H9 (cell line): Measurements from ENCODE around the gene PSMB5. TPM values are rescaled to one million over a fixed set of nuclear protein-coding genes. Genes with fewer than 3 reads are reported as not detected.

Experiments
- DNase-seq: peaks from one replicate; pipeline ENCODE4 v3.0.0-alpha.2; 2017
- H2AFZ ChIP-seq: one replicate; pipeline ENCODE4 v1.6.1; 2013; ENCODE audit warnings: mild to moderate bottlenecking, low read length, control low read depth, moderate library complexity
- H2AK5ac ChIP-seq: 2 replicates; pipeline ENCODE4 v1.6.1; 2013; ENCODE audit warnings: low read length, control low read depth, mixed read lengths; ENCODE audit not compliant: insufficient read length
- H2BK120ac ChIP-seq: one replicate; pipeline ENCODE4 v1.6.1; 2013; ENCODE audit warnings: low read depth, mild to moderate bottlenecking, low read length, control low read depth, inconsistent platforms; ENCODE audit not compliant: poor library complexity, severe bottlenecking
- H2BK12ac ChIP-seq: 2 replicates; pipeline ENCODE4 v1.6.1; 2013; ENCODE audit warnings: low read length, control low read depth, mixed read lengths, low read depth; ENCODE audit not compliant: insufficient read length
- H2BK15ac ChIP-seq: 2 replicates; pipeline ENCODE4 v1.6.1; 2013; ENCODE audit warnings: low read depth, low read length, control low read depth
- H2BK20ac ChIP-seq: one replicate; pipeline ENCODE4 v1.6.1; 2013; ENCODE audit warnings: low read depth, mild to moderate bottlenecking, low read length, control low read depth, inconsistent platforms; ENCODE audit not compliant: poor library complexity, severe bottlenecking
- H2BK5ac ChIP-seq: 2 replicates; pipeline ENCODE4 v1.6.1; 2013; ENCODE audit warnings: low read length, control low read depth, mixed read lengths; ENCODE audit not compliant: insufficient read length
- H3K14ac ChIP-seq: 2 replicates; pipeline ENCODE4 v1.6.1; 2013; ENCODE audit warnings: low read length, control low read depth; ENCODE audit not compliant: insufficient read depth
- H3K18ac ChIP-seq: 2 replicates; pipeline ENCODE4 v1.6.1; 2013; ENCODE audit warnings: low read depth, mild to moderate bottlenecking, mixed read lengths, low read length, control low read depth; ENCODE audit not compliant: insufficient read length
- H3K23ac ChIP-seq: 2 replicates; pipeline ENCODE4 v1.6.1; 2013; ENCODE audit warnings: low read length, control low read depth, mixed read lengths, low read depth; ENCODE audit not compliant: insufficient read length
- H3K23me2 ChIP-seq: 2 replicates; pipeline ENCODE4 v1.6.1; 2013; ENCODE audit warnings: low read depth, mild to moderate bottlenecking, mixed read lengths, low read length, control low read depth; ENCODE audit not compliant: insufficient read length, poor library complexity, severe bottlenecking
- H3K27ac ChIP-seq: 2 replicates; pipeline ENCODE4 v1.5.1; 2013; ENCODE audit warnings: low read length, control low read depth, mixed read lengths, low read depth; ENCODE audit not compliant: insufficient read length
- H3K27me3 ChIP-seq: 2 replicates; pipeline ENCODE4 v1.6.1; 2013; ENCODE audit warnings: low read length, control low read depth, inconsistent platforms; ENCODE audit not compliant: insufficient read depth
- H3K4ac ChIP-seq: 2 replicates; pipeline ENCODE4 v1.6.1; 2013; ENCODE audit warnings: low read depth, mild to moderate bottlenecking, control low read depth, inconsistent platforms, low read length, moderate library complexity
- H3K4me1 ChIP-seq: 2 replicates; pipeline ENCODE4 v1.6.1; 2013; ENCODE audit warnings: low read length, control low read depth, inconsistent platforms; ENCODE audit not compliant: insufficient read depth
- H3K4me2 ChIP-seq: 2 replicates; pipeline ENCODE4 v1.6.1; 2013; ENCODE audit warnings: low read length, control low read depth, mixed read lengths; ENCODE audit not compliant: insufficient read length, insufficient read depth
- H3K56ac ChIP-seq: 2 replicates; pipeline ENCODE4 v1.6.1; 2013; ENCODE audit warnings: low read depth, mild to moderate bottlenecking, mixed read lengths, low read length, control low read depth; ENCODE audit not compliant: insufficient read length
- H3K79me1 ChIP-seq: 2 replicates; pipeline ENCODE4 v1.6.1; 2013; ENCODE audit warnings: low read depth, mild to moderate bottlenecking, moderate library complexity, low read length, control low read depth, inconsistent platforms; ENCODE audit not compliant: insufficient read depth, poor library complexity, severe bottlenecking
- H3K79me2 ChIP-seq: 2 replicates; pipeline ENCODE4 v1.6.1; 2013; ENCODE audit warnings: low read length, control low read depth, inconsistent platforms; ENCODE audit not compliant: insufficient read depth
- H3K9ac ChIP-seq: 2 replicates; pipeline ENCODE4 v1.6.1; 2013; ENCODE audit warnings: low read length, control low read depth, mixed read lengths; ENCODE audit not compliant: insufficient read length; ENCODE audit errors: extremely low read depth
- H3K9me3 ChIP-seq: one replicate; pipeline ENCODE4 v1.6.1; 2013; ENCODE audit warnings: low read depth, low read length, inconsistent platforms; ENCODE audit not compliant: control insufficient read depth
- H3T11ph ChIP-seq: one replicate; pipeline ENCODE4 v1.6.1; 2013; ENCODE audit warnings: mild to moderate bottlenecking, low read length, control low read depth, inconsistent platforms
- H4K20me1 ChIP-seq: one replicate; pipeline ENCODE4 v1.6.1; 2013; ENCODE audit not compliant: control insufficient read depth, insufficient read length, insufficient read depth
- H4K5ac ChIP-seq: 2 replicates; pipeline ENCODE4 v1.6.1; 2013; ENCODE audit warnings: low read depth, mild to moderate bottlenecking, mixed read lengths, low read length, control low read depth; ENCODE audit not compliant: insufficient read length
- H4K8ac ChIP-seq: replicated peaks from 2 replicates; pipeline ENCODE4 v1.6.1; 2013; ENCODE audit warnings: low read length, control low read depth, mixed read lengths, low read depth; ENCODE audit not compliant: insufficient read length
- H4K91ac ChIP-seq: 2 replicates; pipeline ENCODE4 v1.6.1; 2013; ENCODE audit warnings: low read depth, mild to moderate bottlenecking, moderate library complexity, mixed read lengths, low read length, control low read depth; ENCODE audit not compliant: insufficient read length
- H3K27ac Mint-ChIP-seq, 3 experiments: 2 replicates in 2 of 3; 3 replicates in 1 of 3; pipeline ENCODE4 v1.8.0; 2020 to 2021; ENCODE audit warnings: mixed read lengths in 3 of 3, mild to moderate bottlenecking in 1 of 3, moderate library complexity in 1 of 3
- H3K27me3 Mint-ChIP-seq: 2 replicates; pipeline ENCODE4 v1.8.0; 2021; ENCODE audit warnings: low read depth, mild to moderate bottlenecking, moderate library complexity, mixed read lengths
- H3K36me3 Mint-ChIP-seq, 3 experiments: 2 replicates in 2 of 3; 3 replicates in 1 of 3; pipeline ENCODE4 v1.8.0; 2020 to 2021; ENCODE audit warnings: low read depth in 3 of 3, mixed read lengths in 3 of 3; ENCODE audit not compliant: insufficient read depth in 1 of 3
- H3K4me1 Mint-ChIP-seq, 2 experiments: 2 replicates each; pipeline ENCODE4 v1.8.0; 2020; ENCODE audit warnings: mixed read lengths in 2 of 2
- H3K4me3 Mint-ChIP-seq, 2 experiments: 2 replicates in 1 of 2; 3 replicates in 1 of 2; pipeline ENCODE4 v1.8.0; 2020 to 2021; ENCODE audit warnings: mild to moderate bottlenecking in 2 of 2, mixed read lengths in 2 of 2, moderate library complexity in 1 of 2
- H3K9me3 Mint-ChIP-seq, 2 experiments: 2 replicates in 1 of 2; 3 replicates in 1 of 2; pipeline ENCODE4 v1.8.0; 2020; ENCODE audit warnings: mild to moderate bottlenecking in 2 of 2, mixed read lengths in 2 of 2, moderate library complexity in 1 of 2
- CTCF ChIP-seq: fragments of 200-600 bp; sonication (generic); conservative IDR thresholded peaks from 3 replicates; pipeline ENCODE4 v1.8.0; 2021; ENCODE audit warnings: antibody characterized with exemption, mild to moderate bottlenecking
- WGBS: extraction: QIAGEN DNeasy Blood & Tissue Kit; methylation state at CpG from one replicate; pipeline ENCODE4 v1.1.7; 2013; ENCODE audit warnings: missing lambda C conversion rate, low lambda C conversion rate, mixed read lengths; ENCODE audit not compliant: insufficient read length; ENCODE audit errors: extremely low coverage; 5-methylcytosine and 5-hydroxymethylcytosine counted together
- total RNA-seq: library from RNA; stranded (reverse); gene quantifications from 2 replicates; pipeline ENCODE4 v1.2.1, GENCODE V29; 2021

PSMB5 gene
- total RNA-seq, 1 experiment from 2014 or later = 252 TPM

GRCh38 chr14:23071244-23071920 lies 36.7 kb upstream of the PSMB5 start:
- Histone ChIP-seq H2BK12ac (no peak overlapping the region), H2BK120ac (no peak overlapping the region), H2AK5ac (no peak overlapping the region), H3K4me2 (peak overlapping the region; percentile 98), H3K79me2 (peaks cover 5% of the 10 kb centered on the region; the same call in 1 of the 2 replicates), H4K91ac (no peak overlapping the region), H3K23ac (no peak overlapping the region), H3K14ac (peak overlapping the region; percentile 91; the same call in 1 of the 2 replicates), H4K8ac (no peak overlapping the region), H3K9ac (peak overlapping the region; percentile 93), H3K4ac (no peak overlapping the region; the same call in 1 of the 2 replicates), H2AFZ (no peak overlapping the region), H3K56ac (no peak overlapping the region), H2BK5ac (no peak overlapping the region), H3K23me2 (peaks cover 12% of the 10 kb centered on the region), H3K27me3 (no peaks in the 10 kb centered on the region), H3K9me3 (no peaks in the 10 kb centered on the region), H3K4me1 (0 out of 2 replicates have a peak, but pooled peaks cover 3% of the 10 kb centered on the region), H3K18ac (peak overlapping the region; percentile 74), H2BK20ac (no peak overlapping the region), H4K20me1 (peaks cover 3% of the 10 kb centered on the region), H3K27ac (peak overlapping the region; percentile 28), H3T11ph (no peak overlapping the region), H3K79me1 (peaks cover 11% of the 10 kb centered on the region), H2BK15ac (no peak overlapping the region), H4K5ac (no peak overlapping the region)
- no peak for TF ChIP-seq CTCF
- peak; percentile 94 for DNase-seq
- WGBS = 100% methylated on average over 1 of the region's 14 CpGs
- Mint-ChIP-seq H3K4me1 (peaks cover 35 to 48% of the 10 kb centered on the region in 2 experiments), H3K9me3 (no peaks in the 10 kb centered on the region), H3K27ac (peak overlapping the region; percentile 98 to 100 (median 98)), H3K4me3 (peak overlapping the region; percentile 87 to 99), H3K27me3 (no peaks in the 10 kb centered on the region; the same call in 1 of the 2 replicates), H3K36me3 (peaks cover 38 to 82% (median 72%) of the 10 kb centered on the region in 3 experiments; a peak in 6 of 7 replicates)
